Smooth muscle cell of the pulmonary artery (primary cell): ENCODE measurements around the gene FBXL16. TPM values are rescaled to one million over a fixed set of nuclear protein-coding genes. Genes with fewer than 3 reads are reported as not detected.

ENCODE experiments used
- total RNA-seq: library from RNA; depleted of rRNA; stranded (reverse); fragments of >200 nt; gene quantifications from 2 replicates; pipeline ENCODE4 v1.2.3, GENCODE V29; 2014

The FBXL16 gene, protein sequence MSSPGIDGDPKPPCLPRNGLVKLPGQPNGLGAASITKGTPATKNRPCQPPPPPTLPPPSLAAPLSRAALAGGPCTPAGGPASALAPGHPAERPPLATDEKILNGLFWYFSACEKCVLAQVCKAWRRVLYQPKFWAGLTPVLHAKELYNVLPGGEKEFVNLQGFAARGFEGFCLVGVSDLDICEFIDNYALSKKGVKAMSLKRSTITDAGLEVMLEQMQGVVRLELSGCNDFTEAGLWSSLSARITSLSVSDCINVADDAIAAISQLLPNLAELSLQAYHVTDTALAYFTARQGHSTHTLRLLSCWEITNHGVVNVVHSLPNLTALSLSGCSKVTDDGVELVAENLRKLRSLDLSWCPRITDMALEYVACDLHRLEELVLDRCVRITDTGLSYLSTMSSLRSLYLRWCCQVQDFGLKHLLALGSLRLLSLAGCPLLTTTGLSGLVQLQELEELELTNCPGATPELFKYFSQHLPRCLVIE
- total RNA-seq, result 0.07 and 0.13 TPM in 2 replicates

DNA sequence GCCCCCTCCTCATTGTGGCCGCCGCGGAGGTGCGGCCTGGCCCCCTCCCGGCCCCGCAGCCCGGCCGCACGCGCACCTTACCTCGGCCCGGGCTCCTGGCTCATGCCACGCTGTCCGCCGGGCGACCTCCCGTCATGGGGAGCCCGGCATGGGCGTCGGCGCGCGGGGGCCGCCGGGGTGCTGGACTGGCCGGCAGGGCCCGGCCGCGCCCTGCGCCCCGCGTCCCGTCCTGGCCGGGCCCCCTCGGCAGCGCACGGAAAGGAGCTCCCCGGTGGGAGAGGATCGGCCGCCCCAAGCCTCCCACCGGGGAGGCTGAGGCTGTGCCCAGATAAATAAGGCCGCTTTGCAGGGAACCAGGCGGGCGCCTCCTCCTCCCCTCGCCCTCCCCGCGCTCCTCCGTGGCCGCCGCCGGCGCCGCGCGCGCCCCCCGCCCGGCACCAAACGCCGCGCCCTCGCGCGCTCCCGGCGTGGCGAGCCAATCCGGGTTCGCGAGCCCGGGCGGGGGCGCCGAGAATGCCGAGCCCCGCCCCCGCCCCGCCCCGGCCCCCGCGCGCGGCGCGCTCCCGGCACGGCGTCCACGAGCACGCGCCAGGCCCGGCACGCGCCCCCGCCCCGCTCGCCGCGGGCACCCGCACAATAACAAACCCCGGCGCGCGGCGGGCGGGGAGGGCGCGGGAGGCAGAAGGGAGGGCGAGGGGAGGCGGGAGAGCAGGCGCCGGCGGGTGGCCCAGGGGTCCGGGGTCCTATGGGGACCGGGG, at the start of gene FBXL16:
Gene FBXL16 (minus strand): TSS at position 371 of the 758 bp plus-strand sequence. CDS start 8,396 bp downstream, outside the sequence.

DNA sequence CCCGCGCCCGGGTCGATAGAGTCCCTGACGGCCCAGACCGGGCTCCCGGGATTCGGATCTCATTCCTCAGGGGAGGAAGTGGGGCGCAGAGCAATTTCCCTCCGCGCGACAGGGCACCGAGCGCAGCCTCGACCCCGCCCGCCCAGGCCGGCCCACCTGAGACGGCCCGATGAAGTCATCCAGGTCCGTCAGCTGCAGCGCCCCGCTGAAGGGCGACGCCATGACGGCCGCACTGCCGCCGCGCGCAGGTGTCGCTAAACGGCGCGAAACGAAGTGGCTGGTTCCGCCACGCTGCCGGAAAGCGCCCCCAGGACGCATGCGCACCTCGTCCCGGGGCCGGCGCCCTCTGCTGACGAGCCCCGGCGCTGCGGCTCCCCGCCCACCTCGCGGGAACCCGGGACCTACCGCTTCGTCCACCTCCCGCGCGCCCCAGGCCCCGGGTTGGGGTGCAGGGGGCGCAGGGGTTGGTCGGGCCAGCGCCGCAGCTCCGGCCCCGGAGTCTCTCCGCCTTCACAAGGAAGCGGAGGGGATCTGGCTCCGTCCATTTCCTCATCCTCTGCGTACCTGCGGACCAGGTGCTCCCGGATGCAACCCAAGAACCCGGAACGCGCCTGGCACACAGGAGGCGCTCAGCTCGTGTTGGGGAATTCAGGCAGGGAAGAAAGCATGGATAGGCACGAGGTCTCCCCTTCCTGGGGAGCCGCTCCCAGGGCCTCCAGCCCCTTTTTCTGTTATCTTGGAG, 35.3 kb upstream of the FBXL16 start, which contains the start of gene CIAO3:
Gene CIAO3 (minus strand): TSS at position 234 of the 742 bp plus-strand sequence. CDS start 12 bp downstream, at position 222.

DNA sequence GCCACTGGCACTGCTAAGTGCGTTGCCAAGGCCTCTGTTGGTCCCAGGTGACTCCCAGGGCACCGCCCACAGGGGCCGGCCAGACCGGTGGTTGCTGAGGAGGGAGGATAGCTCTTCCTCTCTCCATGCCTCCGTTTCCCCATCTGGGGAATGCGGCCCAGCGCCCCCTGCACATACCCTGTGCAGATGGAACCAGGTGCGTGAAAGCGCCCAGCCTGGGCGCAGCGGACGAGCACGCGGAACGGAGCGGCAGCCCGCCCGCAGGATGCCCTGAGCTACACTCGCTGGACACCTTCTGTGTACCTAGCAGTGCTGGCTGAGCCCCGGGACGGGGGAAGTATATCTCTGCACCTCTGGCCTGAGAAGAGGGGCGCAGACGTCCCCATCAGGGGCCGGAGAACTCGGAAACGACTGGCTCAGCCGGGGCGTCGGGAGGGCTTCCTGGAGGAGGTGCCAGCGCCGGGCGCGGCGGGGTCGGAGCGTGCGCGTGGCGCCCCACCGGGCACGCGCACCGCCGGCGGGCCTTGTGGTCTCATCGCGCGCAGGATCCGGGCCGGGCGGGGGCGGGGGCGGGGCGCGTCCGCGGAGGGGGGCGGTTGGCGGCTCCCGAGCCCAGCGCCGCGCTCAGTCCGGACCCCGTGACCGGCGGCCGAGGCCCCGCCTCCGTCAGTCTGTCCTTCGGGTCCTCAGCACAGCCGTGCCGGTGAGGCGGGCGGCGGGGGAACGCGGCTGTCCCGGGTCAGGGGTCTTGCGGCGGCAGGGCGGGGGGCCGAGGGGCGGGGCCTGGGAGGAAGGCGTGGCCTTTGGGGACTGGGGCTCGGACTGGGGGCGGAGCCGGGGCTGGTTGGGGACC, 21.1 kb upstream of the FBXL16 start, which contains the start of the genes CCDC78 and HAGHL:
Gene CCDC78 (minus strand): TSS at position 6 of the 853 bp plus-strand sequence. CDS start 76 bp downstream, outside the sequence.
Gene HAGHL (plus strand): TSS at position 669 of the 853 bp plus-strand sequence. CDS start 404 bp downstream, outside the sequence.

DNA sequence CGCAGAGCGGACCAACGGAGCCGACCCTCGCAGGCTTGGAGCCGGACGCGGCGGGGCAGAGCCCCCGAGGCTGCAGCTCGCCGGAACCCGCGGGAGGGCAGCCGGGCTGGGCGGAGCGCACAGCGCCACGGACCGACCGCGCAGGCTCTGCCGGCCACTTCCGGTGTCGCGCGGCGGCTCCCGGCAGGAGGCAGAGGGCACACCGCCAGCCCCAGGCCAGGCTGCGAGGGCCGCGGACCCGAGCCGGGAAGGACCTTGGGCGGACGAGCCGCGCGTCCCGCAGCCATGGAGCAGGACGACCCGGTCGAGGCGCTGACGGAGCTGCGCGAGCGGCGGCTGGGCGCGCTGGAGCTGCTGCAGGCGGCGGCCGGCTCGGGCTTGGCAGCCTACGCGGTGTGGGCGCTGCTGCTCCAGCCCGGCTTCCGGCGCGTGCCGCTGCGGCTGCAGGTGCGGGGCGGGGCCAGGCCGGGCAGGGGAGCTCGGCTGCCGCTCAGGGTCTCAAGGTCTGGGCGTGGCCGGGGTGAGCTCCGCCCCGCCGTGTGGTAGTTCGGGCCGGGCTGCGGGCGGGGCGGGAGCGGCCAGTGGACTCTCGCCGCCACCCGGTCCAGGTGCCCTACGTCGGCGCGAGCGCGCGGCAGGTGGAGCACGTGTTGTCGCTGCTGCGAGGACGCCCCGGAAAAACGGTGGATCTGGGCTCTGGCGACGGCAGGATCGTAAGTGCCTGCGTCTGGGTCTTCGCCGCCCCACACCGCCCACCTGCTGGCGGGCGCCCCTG, 15.6 kb upstream of the FBXL16 start, which contains the start of gene ANTKMT:
Gene ANTKMT (plus strand): TSS at position 157 of the 775 bp plus-strand sequence. CDS start 129 bp downstream, at position 286.

DNA sequence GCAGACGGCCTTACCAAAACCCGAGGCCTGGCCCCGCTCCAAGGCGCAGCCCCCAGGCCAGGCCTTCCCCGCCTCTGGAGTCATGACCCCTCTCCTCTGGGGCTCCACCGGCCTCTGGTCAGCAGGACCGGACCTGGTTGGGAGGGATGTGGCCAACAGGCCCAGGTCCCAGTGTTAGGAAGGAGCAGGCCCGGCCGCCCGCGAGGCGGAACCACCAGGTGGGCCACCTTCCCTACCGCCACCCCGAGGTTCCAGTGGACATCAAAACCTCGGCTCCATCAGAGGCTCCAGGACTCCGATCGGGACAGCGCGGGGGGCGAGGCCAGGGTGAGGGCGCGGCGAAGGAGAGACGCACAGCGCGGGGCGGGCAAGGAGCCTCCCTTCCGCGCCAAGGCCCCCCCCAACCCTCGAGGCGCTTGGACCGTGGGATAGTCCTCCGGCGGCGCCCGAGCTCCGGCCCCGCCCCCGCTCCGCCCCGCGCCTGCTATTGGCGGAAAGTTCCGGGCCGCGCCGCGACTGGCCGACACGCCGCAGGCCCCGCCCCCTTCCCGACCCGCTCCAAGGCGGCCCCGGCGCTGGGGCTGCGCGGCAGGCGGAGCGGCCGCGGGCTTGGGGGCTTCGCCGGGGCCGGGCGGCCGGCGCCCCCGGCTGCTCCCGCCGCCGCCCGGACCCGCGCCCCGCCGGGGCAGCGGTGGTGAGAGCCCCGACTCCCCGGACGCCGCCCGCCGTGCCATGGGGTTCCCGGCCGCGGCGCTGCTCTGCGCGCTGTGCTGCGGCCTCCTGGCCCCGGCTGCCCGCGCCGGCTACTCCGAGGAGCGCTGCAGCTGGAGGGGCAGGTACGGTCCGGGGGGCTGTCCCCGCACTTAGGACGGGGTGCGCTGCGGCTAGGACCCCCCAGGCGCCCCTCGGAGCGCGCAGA, 9.2 kb upstream of the FBXL16 start, which contains the start of gene METRN:
Gene METRN (plus strand): TSS at position 561 of the 919 bp plus-strand sequence. CDS start 172 bp downstream, at position 733.

DNA sequence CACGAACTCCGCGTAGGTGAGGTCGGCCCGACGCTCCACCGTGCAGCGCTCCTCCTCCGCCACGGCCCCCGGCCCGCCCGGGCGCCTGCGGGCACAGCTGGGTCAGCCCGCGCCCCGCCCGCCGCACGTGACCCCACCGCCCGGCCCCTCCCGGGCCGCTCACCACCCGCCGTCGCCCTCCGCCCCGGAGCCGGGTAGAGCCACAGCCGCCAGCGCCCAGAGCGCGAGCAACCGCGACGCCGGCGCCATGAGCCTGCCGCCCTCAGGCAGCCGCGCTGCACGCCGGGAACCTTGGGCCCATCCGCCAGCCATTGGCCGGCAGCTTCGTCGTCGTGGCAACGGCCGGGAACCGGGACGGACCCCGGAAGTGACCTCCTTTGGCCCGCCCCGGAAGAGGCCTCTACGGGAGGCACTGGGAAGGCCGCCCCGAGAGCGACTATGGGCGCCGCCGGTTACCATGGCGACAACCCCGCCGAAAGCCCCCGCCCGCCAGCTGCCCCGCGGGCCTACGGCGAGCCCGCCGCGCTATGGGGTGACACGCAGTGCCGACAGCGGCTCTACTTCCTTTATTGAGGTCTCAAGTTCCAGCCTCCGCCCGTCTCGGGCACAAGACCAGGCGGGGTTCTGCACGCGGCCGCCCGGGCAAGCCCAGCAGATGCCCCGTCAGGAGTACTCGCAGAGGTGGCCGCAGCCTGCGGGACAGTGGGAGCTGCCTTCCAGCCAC, 21.4 kb downstream of the FBXL16 start, which contains the start of gene JMJD8:
Gene JMJD8 (minus strand): TSS at position 264 of the 724 bp plus-strand sequence. CDS start 15 bp downstream, at position 249.

DNA sequence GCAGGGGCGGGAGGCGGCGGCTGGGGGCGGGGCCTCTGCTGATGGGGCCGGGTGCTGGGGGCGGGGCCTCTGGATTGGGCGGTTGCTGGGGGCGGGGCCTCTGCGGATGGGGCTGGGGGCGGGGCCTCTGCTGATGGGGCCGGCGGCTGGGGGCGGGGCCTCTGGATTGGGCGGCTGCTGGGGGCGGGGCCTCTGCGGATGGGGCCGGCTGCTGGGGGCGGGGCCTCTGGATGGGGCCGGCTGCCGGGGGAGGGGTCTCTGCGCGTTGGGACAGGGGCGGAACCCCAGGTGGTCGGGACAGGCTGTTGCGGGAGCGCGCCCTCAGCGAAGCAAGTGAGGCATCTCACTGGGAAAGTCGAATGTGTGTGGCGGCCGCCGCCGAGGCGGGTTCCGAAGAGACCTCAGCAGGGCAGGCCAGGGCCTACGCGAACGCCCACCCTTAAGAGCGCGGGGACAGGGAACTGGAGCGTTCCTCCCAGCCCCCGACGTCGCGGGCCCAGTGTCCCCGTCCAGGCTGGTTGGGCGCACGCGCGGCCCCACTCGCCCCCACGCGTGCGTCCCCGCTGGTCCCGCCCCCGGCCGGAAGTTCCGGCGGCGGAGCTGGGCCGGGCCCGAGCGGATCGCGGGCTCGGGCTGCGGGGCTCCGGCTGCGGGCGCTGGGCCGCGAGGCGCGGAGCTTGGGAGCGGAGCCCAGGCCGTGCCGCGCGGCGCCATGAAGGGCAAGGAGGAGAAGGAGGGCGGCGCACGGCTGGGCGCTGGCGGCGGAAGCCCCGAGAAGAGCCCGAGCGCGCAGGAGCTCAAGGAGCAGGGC, 25.6 kb downstream of the FBXL16 start, which contains the start of gene STUB1:
Gene STUB1 (plus strand): TSS at position 597 of the 811 bp plus-strand sequence. CDS start 116 bp downstream, at position 713.

DNA sequence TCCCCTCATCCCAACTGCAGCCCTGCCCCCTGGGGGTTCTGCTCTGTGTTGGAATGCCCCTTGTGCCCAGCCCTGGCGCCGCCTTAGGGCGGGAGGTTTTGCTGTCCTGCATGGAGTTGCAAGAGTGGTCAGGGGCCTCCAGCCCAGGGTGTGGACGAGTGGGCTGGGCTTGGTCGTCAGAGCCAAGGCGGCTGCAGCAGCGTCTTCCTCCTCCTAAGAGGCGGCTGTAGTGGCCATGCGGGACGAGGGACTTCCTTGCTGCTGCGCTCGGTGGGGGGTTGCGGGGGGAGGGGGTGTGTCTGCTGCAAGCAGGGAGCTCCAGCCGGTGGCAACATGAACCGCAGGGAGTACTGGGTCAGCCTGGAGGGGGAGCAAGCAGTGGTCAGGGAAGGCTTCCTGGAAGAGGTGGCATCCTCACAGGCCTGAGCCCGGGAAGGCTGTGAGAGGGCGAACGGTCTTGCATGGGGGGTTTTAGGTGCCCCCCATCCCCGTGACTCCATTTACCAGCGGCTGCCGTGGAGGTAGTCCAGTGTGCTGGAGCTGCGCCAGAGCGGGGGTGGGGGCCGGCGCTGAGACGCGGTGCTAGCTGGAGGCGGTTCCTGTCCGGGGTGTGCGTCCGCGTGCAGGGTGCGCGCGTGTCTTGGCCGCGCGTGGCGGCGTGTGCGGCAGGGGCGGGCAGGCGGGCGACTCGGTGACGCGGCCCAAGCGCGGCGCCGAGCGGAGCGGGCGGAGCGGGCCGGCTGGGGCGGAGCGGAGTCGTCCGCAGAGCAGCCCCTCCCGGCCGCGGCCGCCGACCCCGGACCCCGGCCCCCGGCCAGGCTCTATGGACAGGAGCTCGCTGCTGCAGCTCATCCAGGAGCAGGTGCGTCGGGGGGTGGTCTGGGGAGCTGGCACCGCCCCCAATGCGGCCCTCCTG, 30.4 kb downstream of the FBXL16 start, which contains the start of gene RHBDL1:
Gene RHBDL1 (plus strand): TSS at position 704 of the 916 bp plus-strand sequence. CDS start 120 bp downstream, at position 824.

DNA sequence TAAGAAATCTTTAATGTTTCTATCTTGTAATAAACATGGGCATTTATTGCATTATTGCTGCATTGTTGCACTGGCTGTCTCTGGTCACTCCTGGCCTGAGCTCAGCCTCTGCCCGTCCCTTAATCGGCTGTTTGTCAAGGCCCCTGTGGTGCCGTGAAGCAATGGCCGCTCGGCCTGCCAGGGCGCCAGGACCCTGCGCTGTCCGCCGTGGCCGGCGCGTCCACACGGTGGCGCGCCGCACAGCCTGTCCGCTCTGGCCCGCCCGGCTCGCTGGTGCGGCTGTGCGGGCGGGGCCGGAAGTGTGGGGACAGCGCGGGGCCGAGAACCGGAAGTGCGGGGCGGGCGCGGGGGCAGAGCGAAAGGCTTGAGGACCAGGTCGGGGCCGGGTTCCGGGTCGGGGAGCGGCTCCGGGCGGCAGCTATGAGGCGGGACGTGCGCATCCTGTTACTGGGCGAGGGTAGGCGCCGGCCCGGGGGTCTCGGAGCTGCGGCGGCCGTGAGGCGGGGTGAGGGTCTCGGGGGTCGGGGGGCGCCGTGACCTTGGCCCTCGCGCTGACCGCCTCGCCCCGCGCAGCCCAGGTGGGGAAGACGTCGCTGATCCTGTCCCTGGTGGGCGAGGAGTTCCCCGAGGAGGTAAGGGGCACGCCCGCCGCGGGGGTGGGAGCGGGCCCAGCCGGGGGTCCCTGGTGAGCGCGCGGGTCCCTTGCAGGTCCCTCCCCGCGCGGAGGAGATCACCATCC, 37.7 kb downstream of the FBXL16 start, which contains the start of gene RHOT2:
Gene RHOT2 (plus strand): TSS at position 353 of the 739 bp plus-strand sequence. CDS start 68 bp downstream, at position 421.

DNA sequence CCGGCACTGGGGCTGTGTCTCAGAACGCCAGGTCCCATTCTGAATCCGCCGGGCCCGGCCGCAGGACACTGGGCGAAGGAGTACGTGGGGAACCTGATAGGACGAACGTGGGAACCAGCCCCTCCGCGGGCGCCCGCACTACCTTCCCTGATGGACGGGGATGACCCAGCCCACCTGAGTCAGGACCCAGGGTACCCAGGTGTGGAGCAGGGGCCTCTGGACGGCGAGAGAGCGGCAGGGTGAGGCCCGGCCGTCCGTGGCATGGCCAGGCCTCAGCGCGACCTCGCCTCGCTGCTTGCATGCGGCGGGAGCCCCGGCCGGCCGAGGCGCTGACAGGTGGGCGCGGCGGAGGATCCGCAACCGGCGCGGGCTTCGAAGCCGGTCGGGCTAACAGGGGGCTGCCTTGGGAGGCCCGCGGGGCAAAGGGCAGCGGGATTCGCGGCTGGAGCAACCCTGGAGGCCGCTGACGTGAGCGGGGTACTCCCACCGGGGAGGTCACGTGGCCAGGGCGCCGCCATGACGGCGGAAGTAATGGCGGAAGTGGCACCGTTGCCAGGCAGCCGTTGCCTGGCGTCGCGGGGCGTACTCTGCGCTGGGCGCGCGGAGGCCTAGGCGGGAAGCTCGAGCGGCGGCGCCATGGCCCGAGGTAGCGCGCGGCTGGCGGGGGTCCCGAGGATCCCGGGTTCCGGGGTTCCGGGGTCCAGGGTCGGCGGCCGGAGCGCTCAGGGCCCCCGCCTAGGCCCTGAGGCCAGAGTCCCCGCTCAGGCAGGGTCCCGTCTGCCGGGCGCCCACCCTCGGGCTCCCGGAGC, 56.6 kb downstream of the FBXL16 start, which contains the start of gene WDR90:
Gene WDR90 (plus strand): TSS at position 585 of the 809 bp plus-strand sequence. CDS start 52 bp downstream, at position 637.

